Left lung (tissue), 10 donors: ENCODE measurements around the gene SH3GL1. TPM values are rescaled to one million over a fixed set of nuclear protein-coding genes. Genes with fewer than 3 reads are reported as not detected.
A peak's percentile ranks its signal among the peaks of the same experiment; 100 is the strongest.

ENCODE experiments used
- ATAC-seq: fragments of 200-7000 bp; cut with Tn5 transposase; one replicate; pipeline ENCODE4 v1.9.1; 2020; ENCODE audit warnings: moderate library complexity
- DNase-seq, 4 donors: peaks; one replicate each; pipeline ENCODE4 v3.0.0-alpha.2; 2013 to 2020
- H3K27ac ChIP-seq, 2 donors: fragments of 200-600 bp; sonication (generic) in 1 of 2; one replicate each; pipeline versions ENCODE4 v1.5.0 to v1.8.0; 2020 to 2021
- H3K27me3 ChIP-seq, 2 donors: fragments of 200-600 bp; sonication (generic) in 1 of 2; one replicate each; pipeline versions ENCODE4 v1.5.0 to v1.8.0; 2020 to 2021
- H3K36me3 ChIP-seq, 2 donors: fragments of 200-600 bp; sonication (generic) in 1 of 2; one replicate each; pipeline versions ENCODE4 v1.5.0 to v1.8.0; 2020 to 2021
- H3K4me1 ChIP-seq, 2 donors: fragments of 200-600 bp; one replicate each; pipeline ENCODE4 v1.8.0; 2021
- H3K4me3 ChIP-seq, 2 donors: fragments of 200-600 bp; sonication (generic) in 1 of 2; one replicate each; pipeline versions ENCODE4 v1.5.0 to v1.8.0; 2020 to 2021; ENCODE audit warnings: mild to moderate bottlenecking in 1 of 2
- H3K9me3 ChIP-seq, 2 donors: fragments of 200-600 bp; sonication (generic) in 1 of 2; one replicate each; pipeline versions ENCODE4 v1.5.0 to v1.8.0; 2020 to 2021
- intact Hi-C, 2 donors: fragments of 100-400 bp; cut with DNase I; formaldehyde crosslinking; loops; one replicate each; pipeline versions ENCODE4 v1.11.2 to v1.14.2; 2022
- polyA plus RNA-seq, 6 donors: library from polyadenylated mRNA; unstranded; fragments of 120-200 nt; gene quantifications; one replicate each; pipeline ENCODE4 v1.2.1, GENCODE V29; 2013; ENCODE audit not compliant: insufficient read length in 6 of 6
- total RNA-seq, 2 donors: library from RNA; stranded (reverse); fragmentation: NEBNext Ultra II Directional; extraction: Animal tissue kit (Norgen Biotek cat#: 25700); gene quantifications; one replicate each; pipeline ENCODE4 v1.2.1, GENCODE V29; 2021
- TF ChIP-seq, protein P1 (sequence below), 2 donors: fragments of 200-600 bp; sonication (generic) in 1 of 2; IDR thresholded peaks; one replicate each; pipeline versions ENCODE4 v1.5.0 to v1.8.0; 2021; ENCODE audit warnings: antibody characterized with exemption in 2 of 2
- donor health status: DM: no; HTN: yes; CAD: no.
- donor health status: DM: no; HTN: no; CAD: no.

Gene SH3GL1
- total and polyA plus RNA-seq, 8 donors = 64.6 to 119 (median 84.4) TPM

DNA sequence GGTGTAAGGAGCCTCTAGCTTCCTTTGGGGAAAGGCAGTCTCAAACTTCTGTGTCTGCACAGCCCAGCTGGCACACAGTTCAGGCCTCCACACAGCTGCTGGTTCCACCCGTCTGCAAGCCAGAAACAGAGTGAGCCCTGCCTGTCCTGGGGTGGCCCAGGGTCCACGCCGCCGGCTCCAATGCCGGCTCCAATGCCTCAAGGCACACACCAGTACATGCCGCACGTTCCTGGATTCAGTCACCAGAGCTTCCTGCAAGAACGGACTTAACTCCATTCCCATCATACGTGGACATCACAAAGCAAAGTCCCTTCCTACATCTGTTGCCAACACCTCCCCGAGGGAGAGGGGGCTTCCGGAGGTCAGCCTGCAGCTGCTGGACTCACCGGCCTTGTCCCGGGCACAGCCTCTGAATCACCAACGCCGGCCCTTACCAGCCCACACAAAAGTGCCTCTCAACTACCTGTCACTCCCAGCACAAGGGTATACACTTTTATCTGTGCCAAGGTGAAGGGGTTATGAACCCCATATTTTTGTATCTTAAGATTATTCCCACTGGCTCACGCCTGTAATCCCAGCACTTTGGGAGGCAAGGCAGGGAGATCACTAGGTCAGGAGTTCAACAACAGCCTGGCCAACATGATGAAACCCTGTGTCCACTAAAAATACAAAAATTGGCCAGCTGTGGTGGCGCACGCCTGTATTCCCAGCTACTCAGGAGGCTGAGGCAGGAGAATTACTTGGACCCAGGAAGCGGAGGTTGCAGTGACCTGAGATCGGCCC lies 8.5 kb downstream of the SH3GL1 start:
- Histone ChIP-seq H3K36me3 (peaks cover 0 to 52% of the 10 kb centered on the region in 2 donors), H3K27me3 (no peaks in the 10 kb centered on the region), H3K4me1 (peaks cover 53 to 87% of the 10 kb centered on the region in 2 donors), H3K9me3 (no peaks in the 10 kb centered on the region), H3K4me3 (no peak overlapping the region), H3K27ac (peak overlapping the region; percentile 77 to 83)
- TF ChIP-seq, protein P1, sequence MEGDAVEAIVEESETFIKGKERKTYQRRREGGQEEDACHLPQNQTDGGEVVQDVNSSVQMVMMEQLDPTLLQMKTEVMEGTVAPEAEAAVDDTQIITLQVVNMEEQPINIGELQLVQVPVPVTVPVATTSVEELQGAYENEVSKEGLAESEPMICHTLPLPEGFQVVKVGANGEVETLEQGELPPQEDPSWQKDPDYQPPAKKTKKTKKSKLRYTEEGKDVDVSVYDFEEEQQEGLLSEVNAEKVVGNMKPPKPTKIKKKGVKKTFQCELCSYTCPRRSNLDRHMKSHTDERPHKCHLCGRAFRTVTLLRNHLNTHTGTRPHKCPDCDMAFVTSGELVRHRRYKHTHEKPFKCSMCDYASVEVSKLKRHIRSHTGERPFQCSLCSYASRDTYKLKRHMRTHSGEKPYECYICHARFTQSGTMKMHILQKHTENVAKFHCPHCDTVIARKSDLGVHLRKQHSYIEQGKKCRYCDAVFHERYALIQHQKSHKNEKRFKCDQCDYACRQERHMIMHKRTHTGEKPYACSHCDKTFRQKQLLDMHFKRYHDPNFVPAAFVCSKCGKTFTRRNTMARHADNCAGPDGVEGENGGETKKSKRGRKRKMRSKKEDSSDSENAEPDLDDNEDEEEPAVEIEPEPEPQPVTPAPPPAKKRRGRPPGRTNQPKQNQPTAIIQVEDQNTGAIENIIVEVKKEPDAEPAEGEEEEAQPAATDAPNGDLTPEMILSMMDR (IDR thresholded peaks at IDR 0.05) = no peak
- ATAC-seq = peak; percentile 33
- DNase-seq = peak in 2 of 4 donors; percentile 4 to 57
- intact Hi-C loops = no loop called here

DNA sequence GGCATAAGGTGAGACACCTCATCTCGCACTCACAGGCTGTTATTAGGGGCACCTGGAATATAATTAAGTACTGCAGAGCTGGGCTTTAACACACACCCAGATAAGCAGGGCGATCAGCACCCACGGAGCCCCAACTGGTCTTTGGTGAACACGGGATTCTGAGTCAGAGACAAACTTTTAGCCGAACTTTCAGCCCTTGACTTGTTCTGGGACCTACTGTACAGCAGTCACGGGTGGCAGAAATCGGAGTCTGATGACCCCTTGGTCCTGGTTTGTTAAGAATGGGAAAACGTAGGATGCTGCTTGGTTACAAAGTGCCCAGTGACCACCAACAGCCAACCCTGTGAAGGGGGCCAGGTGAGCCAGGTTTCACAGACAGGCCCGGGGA lies 9.0 kb downstream of the SH3GL1 start:
- H3K36me3 ChIP-seq = peaks cover 0 to 46% of the 10 kb centered on the region in 2 donors
- intact Hi-C loops = no loop called here
- H3K27ac ChIP-seq = peak overlapping the region; percentile 77 to 83
- TF ChIP-seq, protein P1 (IDR thresholded peaks at IDR 0.05) = no peak
- ATAC-seq (no peak), DNase-seq (no peak)
- peaks cover 53 to 81% of the 10 kb centered on the region in 2 donors for H3K4me1 ChIP-seq
- no peaks in the 10 kb centered on the region for H3K27me3 ChIP-seq
- H3K9me3 ChIP-seq = no peaks in the 10 kb centered on the region
- no peak overlapping the region for H3K4me3 ChIP-seq

GRCh38 chr19:4390567-4391305 lies 9.6 kb downstream of the SH3GL1 start:
- TF ChIP-seq, protein P1 (IDR thresholded peaks at IDR 0.05) = no peak
- Histone ChIP-seq H3K4me1 (peaks cover 53 to 80% of the 10 kb centered on the region in 2 donors), H3K27me3 (no peaks in the 10 kb centered on the region), H3K4me3 (no peak overlapping the region), H3K9me3 (no peaks in the 10 kb centered on the region), H3K36me3 (peaks cover 0 to 47% of the 10 kb centered on the region in 2 donors), H3K27ac (peak overlapping the region; percentile 77 to 83)
- ATAC-seq (peak; percentile 29), DNase-seq (peak in 1 of 4 donors; percentile 87)
- intact Hi-C loops = no loop called here

GRCh38 chr19:4390017-4390566 lies 10.3 kb downstream of the SH3GL1 start:
- Histone ChIP-seq H3K9me3 (no peaks in the 10 kb centered on the region), H3K36me3 (peaks cover 0 to 47% of the 10 kb centered on the region in 2 donors), H3K4me3 (no peak overlapping the region), H3K27me3 (no peaks in the 10 kb centered on the region), H3K4me1 (peaks cover 53 to 80% of the 10 kb centered on the region in 2 donors), H3K27ac (peak overlapping the region; percentile 77 to 83)
- peak in 3 of 4 donors; percentile 58 to 80 (median 63) for DNase-seq
- TF ChIP-seq, protein P1 (IDR thresholded peaks at IDR 0.05) = no peak
- peak; percentile 46 for ATAC-seq
- intact Hi-C loops = no loop called here
